Keratinocyte (primary cell): ENCODE measurements around the gene MTA2. TPM values are rescaled to one million over a fixed set of nuclear protein-coding genes. Genes with fewer than 3 reads are reported as not detected.
"Not testable (repeated sequence)": the region's sequence is repeated elsewhere in the genome, so short reads cannot be mapped to it uniquely, and the experiment has no call there.

Experiments
- DNase-seq: peaks from one replicate; pipeline ENCODE4 v3.0.0-alpha.2; 2011; ENCODE audit warnings: low read depth, missing footprints, low spot score
- FAIRE-seq: peaks from 2 replicates; lab custom pipeline; 2011; peaks lifted over from hg19 to GRCh38; lab: Jason Lieb, UNC
- H2AFZ ChIP-seq: 2 replicates; pipeline ENCODE4 v1.6.0; 2012; ENCODE audit warnings: low read length, control low read depth, inconsistent platforms; ENCODE audit not compliant: control insufficient read depth
- H3K27ac ChIP-seq: 2 replicates; pipeline ENCODE4 v1.5.1; 2011; ENCODE audit warnings: low read length; ENCODE audit not compliant: control insufficient read depth, insufficient read depth
- H3K27me3 ChIP-seq: 3 replicates; pipeline ENCODE4 v1.6.0; 2011; ENCODE audit warnings: low read length; ENCODE audit not compliant: control insufficient read depth, insufficient read depth; ENCODE audit errors: extremely low read depth
- H3K36me3 ChIP-seq, 2 experiments: 2 replicates in 1 of 2; 3 replicates in 1 of 2; pipeline ENCODE4 v1.5.1; 2011; ENCODE audit warnings: low read length in 2 of 2, mild to moderate bottlenecking in 1 of 2; ENCODE audit not compliant: control insufficient read depth in 2 of 2, insufficient read depth in 2 of 2; ENCODE audit errors: extremely low read depth in 1 of 2
- H3K4me1 ChIP-seq: 3 replicates; pipeline ENCODE4 v1.5.1; 2011; ENCODE audit warnings: low read length; ENCODE audit not compliant: control insufficient read depth, insufficient read depth; ENCODE audit errors: extremely low read depth
- H3K4me2 ChIP-seq: 3 replicates; pipeline ENCODE4 v1.6.0; 2011; ENCODE audit warnings: low read depth, low read length; ENCODE audit not compliant: control insufficient read depth, insufficient read depth; ENCODE audit errors: extremely low read depth
- H3K4me3 ChIP-seq, 3 experiments: fragments of 200-600 bp in 1 of 3; sonication (generic) in 1 of 3; 2 replicates in 2 of 3; 3 replicates in 1 of 3; pipeline ENCODE4 v1.5.1; 2011 to 2016; ENCODE audit warnings: low read length in 3 of 3, mild to moderate bottlenecking in 3 of 3, control low read depth in 2 of 3, inconsistent platforms in 1 of 3, low read depth in 1 of 3, mixed read lengths in 1 of 3, mixed run types in 1 of 3, moderate library complexity in 1 of 3; ENCODE audit not compliant: control insufficient read depth in 2 of 3, insufficient read depth in 2 of 3; ENCODE audit errors: extremely low read depth in 1 of 3
- H3K79me2 ChIP-seq: 2 replicates; pipeline ENCODE4 v1.6.0; 2012; ENCODE audit warnings: low read length; ENCODE audit not compliant: control insufficient read depth, insufficient read depth
- H3K9ac ChIP-seq: 3 replicates; pipeline ENCODE4 v1.6.0; 2011; ENCODE audit warnings: low read length; ENCODE audit not compliant: control insufficient read depth, insufficient read depth; ENCODE audit errors: extremely low read depth
- H3K9me1 ChIP-seq: 3 replicates; pipeline ENCODE4 v1.6.0; 2011; ENCODE audit warnings: low read length; ENCODE audit not compliant: control insufficient read depth, insufficient read depth; ENCODE audit errors: extremely low read depth
- H3K9me3 ChIP-seq: 2 replicates; pipeline ENCODE4 v1.5.1; 2012; ENCODE audit warnings: low read depth, low read length; ENCODE audit not compliant: control insufficient read depth
- H4K20me1 ChIP-seq: 3 replicates; pipeline ENCODE4 v1.6.0; 2011; ENCODE audit warnings: low read length; ENCODE audit not compliant: control insufficient read depth, insufficient read depth; ENCODE audit errors: extremely low read depth
- CTCF ChIP-seq, 3 experiments: IDR thresholded peaks in 1 of 3; conservative IDR thresholded peaks in 1 of 3; optimal IDR thresholded peaks in 1 of 3; 2 replicates in 2 of 3; 3 replicates in 1 of 3; pipeline versions ENCODE3 to v1.5.1; 2011; ENCODE audit warnings: low read length in 3 of 3, mild to moderate bottlenecking in 3 of 3, moderate library complexity in 2 of 3, control low read depth in 1 of 3, inconsistent platforms in 1 of 3; ENCODE audit not compliant: insufficient read depth in 2 of 3; ENCODE audit errors: extremely low read depth in 1 of 3
- EZH2 ChIP-seq: IDR thresholded peaks from one replicate; pipeline ENCODE4 v1.6.1; 2012; ENCODE audit warnings: inconsistent platforms, mild to moderate bottlenecking, low read length, moderate library complexity
- dilution Hi-C: fragments of 300-500 bp; cut with MboI; formaldehyde crosslinking; loops from one replicate; pipeline ENCODE4 v1.7.0; 2020; ENCODE audit warnings: low sequenced_read_pairs; ENCODE audit not compliant: extremely low pct_ligation_motif_present
- polyA plus RNA-seq, 5 experiments: library from polyadenylated mRNA; depleted of rRNA in 3 of 5; stranded (reverse) in 3 of 5; stranded (forward) in 1 of 5; unstranded in 1 of 5; fragments of >200 nt; gene quantifications; 1 replicate in 1 of 5; 2 replicates in 3 of 5; 3 replicates in 1 of 5; pipeline versions ENCODE4 v1.2.1 to v1.2.3, GENCODE V29; 2011 to 2012; ENCODE audit warnings: missing spikeins in 2 of 5, low read depth in 1 of 5, low replicate concordance in 1 of 5

MTA2 gene
- polyA plus RNA-seq, 1 donor (not counting 4 experiments of a cell fraction or from before 2014, with no cell fraction given): 39.7 TPM

GRCh38 chr11:62581735-62582134 lies 19.9 kb downstream of the MTA2 start:
- H3K27me3 ChIP-seq, H3K9ac ChIP-seq, H3K4me1 ChIP-seq, H3K79me2 ChIP-seq, H3K4me3 ChIP-seq, H3K27ac ChIP-seq, H4K20me1 ChIP-seq, H3K9me3 ChIP-seq, DNase-seq, H3K9me1 ChIP-seq, dilution Hi-C loops, FAIRE-seq, H2AFZ ChIP-seq, H3K4me2 ChIP-seq: not testable (repeated sequence)
- peaks cover 7 to 21% of the 10 kb centered on the region in 2 experiments for H3K36me3 ChIP-seq

DNA sequence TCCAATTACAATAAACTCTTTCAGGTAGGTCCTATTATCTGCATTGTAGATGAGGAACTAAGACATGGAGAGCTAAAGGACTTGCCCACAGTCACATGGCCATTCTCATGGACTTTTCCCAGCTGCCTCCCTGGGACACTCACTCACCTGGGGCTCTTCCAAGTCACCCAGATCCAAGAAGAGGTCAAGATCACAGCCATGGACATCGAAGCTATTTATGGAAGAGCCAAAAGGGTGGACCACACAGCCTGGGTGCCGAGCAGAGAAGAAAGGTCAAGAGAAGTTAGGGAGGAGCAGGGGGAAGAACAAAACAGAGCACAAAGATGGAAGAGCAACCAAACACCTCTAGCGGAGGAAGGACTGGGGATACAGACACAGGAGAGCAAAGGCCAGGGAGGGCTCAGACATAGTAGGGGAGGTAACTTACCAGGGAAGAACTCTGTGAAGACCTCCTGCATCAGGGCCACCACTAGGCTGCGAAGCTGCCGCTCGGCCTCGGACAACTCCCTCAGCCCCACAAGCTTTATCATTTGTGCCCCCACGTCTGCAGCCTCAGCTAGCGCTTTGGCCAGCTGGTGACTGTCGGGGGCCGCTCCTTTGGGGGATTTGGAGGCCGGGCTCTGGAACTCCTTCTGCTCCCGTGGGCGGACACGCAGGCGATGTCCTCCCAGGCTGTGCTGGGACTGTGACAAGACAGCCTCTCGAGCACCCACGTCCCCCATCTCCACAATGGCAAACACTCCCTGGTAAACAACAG lies 20.5 kb downstream of the MTA2 start:
- Histone ChIP-seq H3K4me3 (no peak overlapping the region), H3K4me2 (no peak overlapping the region), H3K9ac (no peak overlapping the region), H3K9me3 (no peaks in the 10 kb centered on the region), H3K9me1 (no peaks in the 10 kb centered on the region), H3K27ac (no peak overlapping the region), H2AFZ (no peak overlapping the region), H3K36me3 (peaks cover 9 to 27% of the 10 kb centered on the region in 2 experiments), H3K4me1 (no peaks in the 10 kb centered on the region), H3K79me2 (peaks cover 7% of the 10 kb centered on the region), H3K27me3 (no peaks in the 10 kb centered on the region), H4K20me1 (no peaks in the 10 kb centered on the region)
- no peak for FAIRE-seq
- TF ChIP-seq EZH2 (no peak), CTCF (optimal IDR thresholded peaks at IDR 0.05 in 1 of 3, IDR thresholded peaks at IDR 0.05 in 1 of 3, conservative IDR thresholded peaks at IDR 0.05 in 1 of 3; ENCODE audit: extremely low read depth in 1 of 3, insufficient read depth in 2 of 3, low read length in 3 of 3) (no peak)
- dilution Hi-C loops: no loop called here
- no peak for DNase-seq

DNA sequence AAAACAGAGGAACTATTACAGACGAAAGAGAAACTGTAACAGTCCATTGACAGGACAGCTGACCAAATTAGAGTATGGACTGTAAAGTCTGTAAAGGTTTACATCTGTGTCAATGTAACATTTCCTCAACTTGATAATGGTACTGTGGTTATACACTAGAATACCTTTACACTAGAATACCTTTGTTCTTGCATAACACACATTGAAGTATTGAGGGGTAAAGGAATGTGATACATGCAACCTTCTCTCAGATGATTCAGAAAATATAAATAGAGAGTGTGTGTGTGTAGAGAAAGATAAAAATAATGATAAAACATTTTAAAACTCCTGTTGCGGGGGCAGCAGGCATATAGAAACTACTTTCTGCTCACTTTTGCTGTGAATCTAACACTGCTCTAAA lies 22.4 kb downstream of the MTA2 start:
- Histone ChIP-seq H3K4me2 (no peak overlapping the region), H3K9me1 (no peaks in the 10 kb centered on the region), H3K27me3 (no peaks in the 10 kb centered on the region), H3K4me1 (peaks cover 12% of the 10 kb centered on the region), H4K20me1 (no peaks in the 10 kb centered on the region), H3K4me3 (no peak overlapping the region), H3K36me3 (peaks cover 10 to 37% of the 10 kb centered on the region in 2 experiments), H3K27ac (no peak overlapping the region), H2AFZ (no peak overlapping the region), H3K9me3 (no peaks in the 10 kb centered on the region), H3K9ac (no peak overlapping the region), H3K79me2 (peaks cover 4% of the 10 kb centered on the region)
- FAIRE-seq: no peak
- TF ChIP-seq CTCF (optimal IDR thresholded peaks at IDR 0.05 in 1 of 3, IDR thresholded peaks at IDR 0.05 in 1 of 3, conservative IDR thresholded peaks at IDR 0.05 in 1 of 3; ENCODE audit: extremely low read depth in 1 of 3, insufficient read depth in 2 of 3, low read length in 3 of 3) (no peak), EZH2 (no peak)
- DNase-seq: no peak
- dilution Hi-C loops: no loop called here
